ENCODE results near the gene SLC22A17. TPM values are rescaled to one million over a fixed set of nuclear protein-coding genes. Genes with fewer than 3 reads are reported as not detected.

Gene SLC22A17
- total and polyA plus RNA-seq, 2 of the 4 experiments (the other 2 are of a cell fraction) = 6.6 to 36.0 TPM

DNA sequence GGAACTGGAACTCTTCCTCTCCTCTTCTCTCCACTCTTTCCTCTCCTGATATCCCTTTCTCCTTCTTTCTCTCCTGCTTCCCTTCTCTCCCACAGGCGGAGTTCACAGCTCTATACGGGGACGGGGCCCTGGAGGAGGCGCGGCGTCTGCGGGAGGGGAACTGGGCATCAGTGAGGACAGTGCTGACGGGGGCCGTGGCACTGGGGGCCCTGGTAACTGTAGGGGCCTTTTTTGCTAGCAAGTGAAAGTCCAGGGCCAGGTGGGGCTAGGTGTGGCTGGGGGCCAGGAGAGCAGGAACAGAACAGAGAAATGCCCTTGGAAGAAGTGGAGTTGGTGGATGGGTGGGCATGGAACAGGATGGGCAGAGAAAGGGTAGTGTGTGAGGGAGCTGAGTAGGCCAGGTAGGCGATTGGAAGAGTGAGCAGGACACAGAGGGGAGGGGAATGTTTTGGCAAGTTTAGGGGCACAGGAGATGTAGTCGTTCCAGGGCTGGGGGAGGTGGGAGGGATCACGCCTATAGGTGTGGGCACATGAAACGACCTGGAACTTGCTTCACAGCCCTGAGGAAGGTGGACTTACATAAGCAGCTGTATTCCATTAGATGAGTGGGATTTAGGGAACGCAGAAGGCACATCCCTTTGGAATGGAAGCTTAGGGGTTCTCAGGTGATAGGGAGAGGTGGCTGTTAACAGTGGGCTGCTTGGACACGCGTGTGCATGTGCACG, 43.8 kb downstream of the SLC22A17 start:
- ATAC-seq (ENCODE audit: low read depth) (no peak), DNase-seq (no peak)
- peaks cover 20 to 53% of the 10 kb centered on the region in 2 experiments for H3K79me1 ChIP-seq (ENCODE audit: low read depth in 1 of 2, low read length in 2 of 2)
- no peak overlapping the region for H3K56ac ChIP-seq (ENCODE audit: extremely low read depth, insufficient read depth, low read length)
- CTCF ChIA-PET = no interaction called here
- H3K14ac ChIP-seq (replicated peaks; ENCODE audit: low read depth, low read length) = no peak overlapping the region
- peak overlapping the region; percentile 37; the same call in 1 of the 2 replicates for H2AK5ac ChIP-seq (ENCODE audit: low read depth, low read length)
- H4K20me1 ChIP-seq (ENCODE audit: insufficient read depth, low read length) = peaks cover 35% of the 10 kb centered on the region
- no peak overlapping the region for H3K4me3 ChIP-seq (ENCODE audit: insufficient read depth, low read depth, low read length)
- no peak overlapping the region for H2BK15ac ChIP-seq (ENCODE audit: low read depth, low read length)
- no peak overlapping the region for H3K9ac ChIP-seq (ENCODE audit: low read depth, low read length)
- POLR2A ChIA-PET (ENCODE audit: unreplicated experiment) = no interaction called here
- no peak for TF ChIP-seq RAD21 (IDR thresholded peaks at IDR 0.05; ENCODE audit: low read length)
- TF ChIP-seq CEBPB (IDR thresholded peaks at IDR 0.05; ENCODE audit: low read depth, low read length) = no peak
- no peak overlapping the region for H3K18ac ChIP-seq (ENCODE audit: low read depth, low read length)
- no peak overlapping the region for H2BK120ac ChIP-seq (ENCODE audit: low read depth, low read length)
- H4K91ac ChIP-seq (ENCODE audit: insufficient read depth, low read depth, low read length) = no peak overlapping the region
- peaks cover 35% of the 10 kb centered on the region for H3K36me3 ChIP-seq (ENCODE audit: control insufficient read depth, insufficient read depth, low read length)
- peak overlapping the region; percentile 44 for H2AK9ac ChIP-seq (replicated peaks; ENCODE audit: low read depth, low read length, poor library complexity)
- peaks cover 19% of the 10 kb centered on the region for H3K4me1 ChIP-seq (ENCODE audit: control insufficient read depth, insufficient read depth, low read length)
- peaks cover 20% of the 10 kb centered on the region; the same call in 1 of the 2 replicates for H3K9me1 ChIP-seq (ENCODE audit: insufficient read depth, low read length)
- H3K23ac ChIP-seq (ENCODE audit: low read depth, low read length) = 0 out of 2 replicates have a peak overlapping the region, but pooled peaks have one; percentile 28
- dilution Hi-C loops (cut with HindIII; ENCODE audit: low sequenced_read_pairs, unreplicated experiment) (no loop called here), intact Hi-C loops (cut with micrococcal nuclease) (loop anchor here (10.0 kb wide), 1 partner anchor 754 kb away; no protein-coding TSS in a partner anchor), in situ Hi-C loops (cut with MboI; ENCODE audit: low sequenced_read_pairs) (loop anchor here (10.0 to 25.0 kb wide), 4 partner anchors 194 to 1128 kb away; partner anchors contain the start of genes CBLN3, CEBPE, EMC9 and FITM1)
- no peak overlapping the region for H4K5ac ChIP-seq (ENCODE audit: low read depth, low read length)
- H2BK5ac ChIP-seq (ENCODE audit: low read depth, low read length, poor library complexity, severe bottlenecking) = no peak overlapping the region
- H2BK20ac ChIP-seq (ENCODE audit: low read depth, low read length) = no peak overlapping the region
- H3K27ac ChIP-seq (ENCODE audit: insufficient read depth, low read length) = no peak overlapping the region
- H3K27me3 ChIP-seq (ENCODE audit: control insufficient read depth, insufficient read depth, low read length) = no peaks in the 10 kb centered on the region
- WGBS, 2 experiments (ENCODE audit: extremely low coverage in 2 of 2, insufficient read length in 1 of 2) = 85% methylated on average over 5 of the region's 17 CpGs; no CpG with 5 or more reads in 1 of the 2 experiments
- H2AFZ ChIP-seq (replicated peaks; ENCODE audit: low read length, poor library complexity) = no peak overlapping the region
- no peak overlapping the region for H3K4ac ChIP-seq (ENCODE audit: low read depth, low read length)
- peak overlapping the region in 1 of 2 experiments; percentile 13; a peak in 1 of 4 replicates for H4K8ac ChIP-seq (ENCODE audit: low read depth in 2 of 2, low read length in 2 of 2)
- no peaks in the 10 kb centered on the region for H3K9me3 ChIP-seq (ENCODE audit: control insufficient read depth, insufficient read depth, low read length)
- no peak overlapping the region for H3K4me2 ChIP-seq (ENCODE audit: low read depth, low read length)
- no TSS peak for BruUV-seq (replicated peaks)
